ENCODE results near the gene C17orf78. TPM values are rescaled to one million over a fixed set of nuclear protein-coding genes. Genes with fewer than 3 reads are reported as not detected.
A peak's percentile ranks its signal among the peaks of the same experiment; 100 is the strongest.
"Not testable (repeated sequence)": the region's sequence is repeated elsewhere in the genome, so short reads cannot be mapped to it uniquely, and the experiment has no call there.

Gene C17orf78
- polyA plus RNA-seq (ENCODE audit: insufficient read length in 3 of 3) = under 1 TPM; 0.06 to 0.23 (median 0.15) TPM
- long read RNA-seq, donor 1 = 0 reads
- long read RNA-seq, donor 2 = 0 reads
- long read RNA-seq, donor 3 = 0 reads
- long read RNA-seq, donor 4 = 0 reads
- long read RNA-seq, donor 5 = 0 reads
- long read RNA-seq, donor 6 = 0 reads
- long read RNA-seq, donor 7 = 0 reads
- long read RNA-seq, donor 8 = 0 reads
- long read RNA-seq, donor 9 = 0 reads
- long read RNA-seq, donor 10 = 0 reads
- long read RNA-seq, donor 11 = 0 reads
- long read RNA-seq, donor 12 = 0 reads
- long read RNA-seq, donor 13 = 0 reads
- long read RNA-seq, donor 14 = 0 reads
- long read RNA-seq, donor 15 = 0 reads
- long read RNA-seq, donor 16 = 0 reads

- DNase-seq (ENCODE audit: extremely low read depth in 1 of 11, low read depth in 9 of 11, low spot score in 4 of 11) = no peak
Measured at GRCh38 chr17:37375706-37376105, at the start of gene C17orf78. Gene C17orf78 (plus strand): TSS chr17:37375985. CDS start chr17:37376093, 108 bp downstream.

GRCh38 chr17:37327341-37328090 is 48.3 kb upstream of the C17orf78 start:
- no peak for DNase-seq (ENCODE audit: extremely low read depth in 1 of 11, low read depth in 9 of 11, low spot score in 4 of 11)

- DNase-seq (ENCODE audit: extremely low read depth in 1 of 11, low read depth in 9 of 11, low spot score in 4 of 11) = no peak
Measured at GRCh38 chr17:37338847-37339246, 36.9 kb upstream of the C17orf78 start.

- no peak for DNase-seq (ENCODE audit: extremely low read depth in 1 of 11, low read depth in 9 of 11, low spot score in 4 of 11)
Measured at GRCh38 chr17:37339321-37339720, 36.5 kb upstream of the C17orf78 start.

- no peak for DNase-seq (ENCODE audit: extremely low read depth in 1 of 11, low read depth in 9 of 11, low spot score in 4 of 11)
Measured at GRCh38 chr17:37340804-37341203, 35.0 kb upstream of the C17orf78 start.

- no peak for DNase-seq (ENCODE audit: extremely low read depth in 1 of 11, low read depth in 9 of 11, low spot score in 4 of 11)
Measured at GRCh38 chr17:37342589-37342988, 33.2 kb upstream of the C17orf78 start.

GRCh38 chr17:37344519-37344918 is 31.3 kb upstream of the C17orf78 start:
- no peak for DNase-seq (ENCODE audit: extremely low read depth in 1 of 11, low read depth in 9 of 11, low spot score in 4 of 11)

GRCh38 chr17:37346863-37347402 is 28.9 kb upstream of the C17orf78 start:
- not testable (repeated sequence) for DNase-seq (ENCODE audit: extremely low read depth in 1 of 11, low read depth in 9 of 11, low spot score in 4 of 11)

- DNase-seq (ENCODE audit: extremely low read depth in 1 of 11, low read depth in 9 of 11, low spot score in 4 of 11) = not testable (repeated sequence)
Measured at GRCh38 chr17:37356796-37357569, 18.8 kb upstream of the C17orf78 start.

- DNase-seq (ENCODE audit: extremely low read depth in 1 of 11, low read depth in 9 of 11, low spot score in 4 of 11) = peak; percentile 10 to 67 (median 49)
Measured at GRCh38 chr17:37358098-37358829, 17.5 kb upstream of the C17orf78 start.

GRCh38 chr17:37358830-37359681 is 16.7 kb upstream of the C17orf78 start:
- DNase-seq (ENCODE audit: extremely low read depth in 1 of 11, low read depth in 9 of 11, low spot score in 4 of 11) = peak; percentile 71 to 90 (median 87)

GRCh38 chr17:37359682-37360188 is 16.1 kb upstream of the C17orf78 start:
- peak in 3 of 11 donors; percentile 6 to 25 (median 9) for DNase-seq (ENCODE audit: extremely low read depth in 1 of 11, low read depth in 9 of 11, low spot score in 4 of 11)

- no peak for DNase-seq (ENCODE audit: extremely low read depth in 1 of 11, low read depth in 9 of 11, low spot score in 4 of 11)
Measured at GRCh38 chr17:37360632-37361031, 15.2 kb upstream of the C17orf78 start.

GRCh38 chr17:37361543-37361942 is 14.2 kb upstream of the C17orf78 start:
- DNase-seq (ENCODE audit: extremely low read depth in 1 of 11, low read depth in 9 of 11, low spot score in 4 of 11) = no peak

GRCh38 chr17:37365589-37365988 is 10.2 kb upstream of the C17orf78 start:
- no peak for DNase-seq (ENCODE audit: extremely low read depth in 1 of 11, low read depth in 9 of 11, low spot score in 4 of 11)

GRCh38 chr17:37368577-37368976 is 7.2 kb upstream of the C17orf78 start:
- DNase-seq (ENCODE audit: extremely low read depth in 1 of 11, low read depth in 9 of 11, low spot score in 4 of 11) = no peak

GRCh38 chr17:37373530-37374159 is 2.1 kb upstream of the C17orf78 start:
- DNase-seq (ENCODE audit: extremely low read depth in 1 of 11, low read depth in 9 of 11, low spot score in 4 of 11) = peak; percentile 53 to 86 (median 69)
